CD8-positive, alpha-beta memory T cell (primary cell): ENCODE measurements around the gene KCTD16. TPM values are rescaled to one million over a fixed set of nuclear protein-coding genes. Genes with fewer than 3 reads are reported as not detected.

Experiments used
- CTCF ChIA-PET: fragments of 350-600 bp; sonication (Branson Sonifier 250); formaldehyde crosslinking; loops from one replicate; lab custom pipeline; 2021; ENCODE audit warnings: antibody characterized with exemption; lab: Charles Lee
- POLR2A ChIA-PET: fragments of 350-600 bp; sonication (Branson Sonifier 250); formaldehyde crosslinking; loops from one replicate; lab custom pipeline; 2021; ENCODE audit warnings: antibody characterized with exemption; lab: Charles Lee
- DNase-seq, 5 donors: peaks; one replicate each; pipeline versions ENCODE4 v3.0.0 to v3.0.0-alpha.2; 2020 to 2022; ENCODE audit warnings: mixed read lengths in 1 of 5
- H3K27ac ChIP-seq: one replicate; pipeline ENCODE4 v1.7.0; 2013; ENCODE audit warnings: low read depth, mild to moderate bottlenecking, low read length, moderate library complexity
- H3K27me3 ChIP-seq: 2 replicates; pipeline ENCODE4 v1.7.0; 2013; ENCODE audit warnings: low read length, mild to moderate bottlenecking; ENCODE audit not compliant: insufficient read depth, poor library complexity, severe bottlenecking
- H3K36me3 ChIP-seq: 2 replicates; pipeline ENCODE4 v1.7.0; 2013; ENCODE audit warnings: mild to moderate bottlenecking, low read length, moderate library complexity; ENCODE audit not compliant: insufficient read depth
- H3K4me1 ChIP-seq: 2 replicates; pipeline ENCODE4 v1.7.0; 2013; ENCODE audit warnings: mild to moderate bottlenecking, low read length, moderate library complexity; ENCODE audit not compliant: insufficient read depth
- H3K4me3 ChIP-seq: 2 replicates; pipeline ENCODE4 v1.7.0; 2013; ENCODE audit warnings: mild to moderate bottlenecking, low read length
- H3K9me3 ChIP-seq: 2 replicates; pipeline ENCODE4 v1.7.0; 2013; ENCODE audit warnings: mild to moderate bottlenecking, low read length
- H3K27ac Mint-ChIP-seq, 8 donors: one replicate each; pipeline ENCODE4 v1.8.0; 2020 to 2021; ENCODE audit warnings: mixed read lengths in 8 of 8, mild to moderate bottlenecking in 6 of 8, inconsistent platforms in 3 of 8, moderate library complexity in 3 of 8
- H3K27me3 Mint-ChIP-seq, 2 donors: one replicate each; pipeline ENCODE4 v1.8.0; 2020 to 2021; ENCODE audit warnings: mixed read lengths in 2 of 2, mild to moderate bottlenecking in 1 of 2, moderate library complexity in 1 of 2
- H3K36me3 Mint-ChIP-seq, 3 donors: one replicate each; pipeline ENCODE4 v1.8.0; 2020 to 2021; ENCODE audit warnings: mixed read lengths in 3 of 3, inconsistent platforms in 1 of 3, mild to moderate bottlenecking in 1 of 3
- H3K4me1 Mint-ChIP-seq, 3 donors: one replicate each; pipeline ENCODE4 v1.8.0; 2020 to 2021; ENCODE audit warnings: mixed read lengths in 3 of 3, inconsistent platforms in 1 of 3, mild to moderate bottlenecking in 1 of 3
- H3K4me3 Mint-ChIP-seq, 7 donors: one replicate each; pipeline ENCODE4 v1.8.0; 2020 to 2021; ENCODE audit warnings: mixed read lengths in 7 of 7, mild to moderate bottlenecking in 6 of 7, moderate library complexity in 4 of 7, inconsistent platforms in 2 of 7
- H3K9me3 Mint-ChIP-seq, 5 donors: one replicate each; pipeline ENCODE4 v1.8.0; 2020 to 2022; ENCODE audit warnings: mixed read lengths in 5 of 5, mild to moderate bottlenecking in 3 of 5, moderate library complexity in 2 of 5, inconsistent platforms in 1 of 5
- polyA plus RNA-seq: library from polyadenylated mRNA; unstranded; fragments of 300-500 nt; fragmentation: Illumina TruSeq; gene quantifications from one replicate; pipeline ENCODE4 v1.2.3, GENCODE V29; 2021
- total RNA-seq, 2 experiments: library from RNA; stranded (reverse); gene quantifications; one replicate each; pipeline ENCODE4 v1.2.3, GENCODE V29; 2021

The KCTD16 gene
- total and polyA plus RNA-seq, 3 experiments from 2014 or later = 0.01 to 0.09 (median 0.02) TPM

- Mint-ChIP-seq H3K9me3 (no peaks in the 10 kb centered on the region), H3K4me1 (no peaks in the 10 kb centered on the region), H3K4me3 (no peak overlapping the region), H3K27ac (no peak overlapping the region), H3K27me3 (peaks cover 0 to 9% of the 10 kb centered on the region in 2 donors), H3K36me3 (no peaks in the 10 kb centered on the region)
- Histone ChIP-seq H3K4me1 (no peaks in the 10 kb centered on the region), H3K27ac (no peak overlapping the region), H3K4me3 (no peak overlapping the region), H3K36me3 (no peaks in the 10 kb centered on the region), H3K27me3 (no peaks in the 10 kb centered on the region), H3K9me3 (no peaks in the 10 kb centered on the region)
- POLR2A ChIA-PET = no interaction called here
- CTCF ChIA-PET = no interaction called here
- no peak for DNase-seq
These were observed 160.7 kb downstream of the KCTD16 start for GRCh38 chr5:144331361-144331760.

DNA sequence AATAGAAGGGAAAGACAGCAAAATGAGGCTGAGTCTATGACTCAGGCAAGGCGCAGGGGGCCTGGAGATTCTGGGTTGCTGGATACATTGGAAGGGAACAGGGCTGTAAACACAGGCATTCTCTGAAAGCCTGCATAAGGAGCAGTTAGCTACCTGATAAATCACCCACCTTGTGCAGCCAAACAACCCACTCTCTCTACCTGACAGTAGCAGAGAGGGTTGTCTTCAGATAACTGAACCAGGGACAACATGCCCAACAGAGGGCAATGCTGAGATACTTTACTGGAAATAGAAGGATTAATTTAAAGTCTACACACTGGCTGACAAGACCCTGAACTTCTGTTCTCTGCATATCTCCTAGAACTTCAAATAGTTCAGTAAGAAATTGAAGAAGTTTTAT is 161.6 kb downstream of the KCTD16 start:
- Mint-ChIP-seq H3K27me3 (peaks cover 1 to 9% of the 10 kb centered on the region in 2 donors), H3K4me3 (no peak overlapping the region), H3K27ac (no peak overlapping the region), H3K4me1 (no peaks in the 10 kb centered on the region), H3K36me3 (no peaks in the 10 kb centered on the region), H3K9me3 (no peaks in the 10 kb centered on the region)
- ChIA-PET CTCF (no interaction called here), POLR2A (no interaction called here)
- H3K4me1 ChIP-seq = no peaks in the 10 kb centered on the region
- no peaks in the 10 kb centered on the region for H3K27me3 ChIP-seq
- no peak overlapping the region for H3K4me3 ChIP-seq
- no peak overlapping the region for H3K27ac ChIP-seq
- DNase-seq = no peak
- H3K36me3 ChIP-seq = no peaks in the 10 kb centered on the region
- H3K9me3 ChIP-seq = no peaks in the 10 kb centered on the region

DNA sequence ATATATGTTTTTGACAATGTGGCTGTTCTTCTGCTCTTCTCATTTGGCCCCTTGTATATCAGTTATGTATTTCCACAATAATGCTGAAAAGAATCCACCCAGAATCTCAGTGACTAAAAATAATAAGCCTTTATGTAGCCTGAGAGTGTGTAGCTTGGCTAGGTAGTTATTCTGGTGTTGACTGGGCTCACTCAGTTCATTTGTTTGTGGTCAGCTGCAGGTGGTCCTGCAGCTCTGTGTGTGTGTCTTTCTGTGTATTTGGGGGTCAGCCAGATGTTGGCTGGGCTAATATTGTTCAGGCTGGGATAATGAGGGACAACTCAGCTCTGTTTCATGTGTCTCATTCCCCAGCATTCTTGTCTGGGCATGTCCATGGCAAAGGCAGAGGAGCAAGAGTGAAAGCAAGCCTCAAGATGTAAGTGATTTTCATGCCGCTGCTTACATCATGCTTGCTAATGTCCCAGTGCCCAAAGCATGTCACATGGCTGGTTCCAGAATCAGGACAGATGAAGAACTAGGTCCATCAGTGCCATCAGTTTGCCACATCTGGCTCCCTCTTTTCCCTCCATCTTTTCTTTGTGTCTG is 162.8 kb downstream of the KCTD16 start:
- no peaks in the 10 kb centered on the region for H3K4me1 Mint-ChIP-seq
- DNase-seq = no peak
- Histone ChIP-seq H3K27me3 (no peaks in the 10 kb centered on the region), H3K9me3 (no peaks in the 10 kb centered on the region), H3K36me3 (no peaks in the 10 kb centered on the region), H3K4me3 (no peak overlapping the region), H3K4me1 (no peaks in the 10 kb centered on the region), H3K27ac (no peak overlapping the region)
- CTCF ChIA-PET = no interaction called here
- H3K27ac Mint-ChIP-seq = no peak overlapping the region
- no peaks in the 10 kb centered on the region for H3K9me3 Mint-ChIP-seq
- no peaks in the 10 kb centered on the region for H3K36me3 Mint-ChIP-seq
- peaks cover 1 to 9% of the 10 kb centered on the region in 2 donors for H3K27me3 Mint-ChIP-seq
- POLR2A ChIA-PET = no interaction called here
- no peak overlapping the region for H3K4me3 Mint-ChIP-seq

DNA sequence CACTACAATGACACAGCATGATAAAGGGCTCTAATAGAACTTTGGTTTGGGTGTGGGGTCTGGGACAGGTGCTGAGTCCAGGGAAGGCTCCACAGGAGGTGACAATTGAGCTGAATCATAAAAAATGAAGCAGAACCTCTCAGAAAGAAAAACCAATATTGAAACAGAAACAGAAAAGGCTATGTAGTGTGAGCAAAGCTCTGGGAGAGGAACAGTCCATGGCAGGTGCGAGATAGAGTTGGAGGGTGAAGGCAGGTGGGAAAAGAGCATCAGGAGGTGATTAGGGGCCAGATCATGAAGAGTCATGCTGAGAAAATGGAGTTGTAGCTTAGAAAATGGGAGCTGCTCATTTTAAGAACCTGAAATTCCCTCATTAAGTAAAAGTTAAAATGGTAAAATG is 164.9 kb downstream of the KCTD16 start:
- no peaks in the 10 kb centered on the region for H3K9me3 Mint-ChIP-seq
- CTCF ChIA-PET = no interaction called here

GRCh38 chr5:144336191-144336961 is 165.7 kb downstream of the KCTD16 start:
- POLR2A ChIA-PET = no interaction called here
- Mint-ChIP-seq H3K9me3 (peaks cover 0 to 3% (median 0%) of the 10 kb centered on the region in 5 donors), H3K4me1 (no peaks in the 10 kb centered on the region), H3K4me3 (no peak overlapping the region), H3K27ac (no peak overlapping the region), H3K36me3 (no peaks in the 10 kb centered on the region), H3K27me3 (peaks cover 1 to 3% of the 10 kb centered on the region in 2 donors)
- Histone ChIP-seq H3K4me1 (no peaks in the 10 kb centered on the region), H3K9me3 (no peaks in the 10 kb centered on the region), H3K36me3 (no peaks in the 10 kb centered on the region), H3K27me3 (no peaks in the 10 kb centered on the region), H3K4me3 (no peak overlapping the region), H3K27ac (no peak overlapping the region)
- DNase-seq = no peak
- CTCF ChIA-PET = no interaction called here

More for the DNA sequence above, 164.9 kb downstream of the KCTD16 start:
- no peaks in the 10 kb centered on the region for H3K27me3 ChIP-seq
- H3K36me3 ChIP-seq = no peaks in the 10 kb centered on the region
- DNase-seq = no peak
- POLR2A ChIA-PET = no interaction called here
- H3K4me3 Mint-ChIP-seq = no peak overlapping the region
- H3K9me3 ChIP-seq = no peaks in the 10 kb centered on the region
- H3K27me3 Mint-ChIP-seq = peaks cover 1 to 3% of the 10 kb centered on the region in 2 donors
- H3K27ac Mint-ChIP-seq = no peak overlapping the region
- H3K4me1 ChIP-seq = no peaks in the 10 kb centered on the region
- H3K27ac ChIP-seq = no peak overlapping the region
- H3K4me3 ChIP-seq = no peak overlapping the region
- H3K4me1 Mint-ChIP-seq = no peaks in the 10 kb centered on the region
- no peaks in the 10 kb centered on the region for H3K36me3 Mint-ChIP-seq

GRCh38 chr5:144352330-144352729 is 181.7 kb downstream of the KCTD16 start:
- Mint-ChIP-seq H3K27me3 (peaks cover 0 to 4% of the 10 kb centered on the region in 2 donors), H3K4me3 (no peak overlapping the region), H3K27ac (no peak overlapping the region), H3K4me1 (no peaks in the 10 kb centered on the region), H3K36me3 (no peaks in the 10 kb centered on the region), H3K9me3 (peaks cover 0 to 5% (median 0%) of the 10 kb centered on the region in 5 donors)
- POLR2A ChIA-PET = no interaction called here
- Histone ChIP-seq H3K4me3 (no peak overlapping the region), H3K4me1 (no peaks in the 10 kb centered on the region), H3K36me3 (no peaks in the 10 kb centered on the region), H3K27ac (no peak overlapping the region), H3K9me3 (no peaks in the 10 kb centered on the region), H3K27me3 (no peaks in the 10 kb centered on the region)
- CTCF ChIA-PET = no interaction called here
- no peak for DNase-seq

DNA sequence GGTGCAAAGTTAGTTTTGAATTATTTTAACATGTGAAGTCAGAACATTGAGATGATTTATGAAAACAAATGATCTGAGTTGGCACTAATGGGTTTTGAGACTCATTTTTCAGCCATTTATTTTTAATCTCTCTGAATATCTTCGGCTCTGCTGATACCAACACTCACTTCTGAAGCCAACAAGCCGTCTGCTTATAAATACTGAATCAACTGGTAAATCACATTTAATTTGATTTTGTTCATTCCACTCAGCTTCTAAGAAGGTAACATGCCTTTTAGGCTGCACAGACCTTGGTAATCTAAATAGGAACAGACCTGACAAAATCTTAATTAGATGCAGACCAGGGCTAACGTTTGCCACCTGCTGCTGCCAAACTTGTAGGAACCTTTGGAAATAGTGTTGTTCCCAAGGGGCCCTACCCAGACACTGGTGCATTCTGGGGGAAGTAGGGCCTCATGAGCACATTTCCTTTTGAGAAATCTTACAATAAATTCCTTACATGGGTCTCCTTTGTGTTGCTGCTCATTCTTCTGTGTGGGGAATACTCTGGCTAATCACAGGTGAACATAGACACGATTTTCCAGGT is 182.2 kb downstream of the KCTD16 start:
- Histone ChIP-seq H3K27me3 (no peaks in the 10 kb centered on the region), H3K4me3 (no peak overlapping the region), H3K9me3 (no peaks in the 10 kb centered on the region), H3K36me3 (no peaks in the 10 kb centered on the region), H3K4me1 (no peaks in the 10 kb centered on the region), H3K27ac (no peak overlapping the region)
- H3K9me3 Mint-ChIP-seq = peaks cover 0 to 5% (median 0%) of the 10 kb centered on the region in 5 donors
- DNase-seq = no peak
- H3K4me1 Mint-ChIP-seq = no peaks in the 10 kb centered on the region
- H3K4me3 Mint-ChIP-seq = no peak overlapping the region
- H3K27me3 Mint-ChIP-seq = peaks cover 0 to 4% of the 10 kb centered on the region in 2 donors
- CTCF ChIA-PET = no interaction called here
- POLR2A ChIA-PET = no interaction called here
- H3K27ac Mint-ChIP-seq = no peak overlapping the region
- H3K36me3 Mint-ChIP-seq = no peaks in the 10 kb centered on the region

- ChIA-PET POLR2A (no interaction called here), CTCF (no interaction called here)
- H3K9me3 ChIP-seq = no peaks in the 10 kb centered on the region
These were observed 185.8 kb downstream of the KCTD16 start for GRCh38 chr5:144356489-144356888.

More at GRCh38 chr5:144356489-144356888, 185.8 kb downstream of the KCTD16 start:
- peaks cover 0 to 4% of the 10 kb centered on the region in 2 donors for H3K27me3 Mint-ChIP-seq
- peaks cover 0 to 5% (median 0%) of the 10 kb centered on the region in 5 donors for H3K9me3 Mint-ChIP-seq
- H3K4me3 Mint-ChIP-seq = no peak overlapping the region
- no peaks in the 10 kb centered on the region for H3K36me3 ChIP-seq
- no peak for DNase-seq
- H3K27me3 ChIP-seq = no peaks in the 10 kb centered on the region
- no peaks in the 10 kb centered on the region for H3K4me1 Mint-ChIP-seq
- no peaks in the 10 kb centered on the region for H3K4me1 ChIP-seq
- no peak overlapping the region for H3K27ac ChIP-seq
- no peaks in the 10 kb centered on the region for H3K36me3 Mint-ChIP-seq
- H3K27ac Mint-ChIP-seq = no peak overlapping the region
- H3K4me3 ChIP-seq = no peak overlapping the region
